Stimulated activated CD4-positive, alpha-beta T cell treated with anti-CD3 and anti-CD28 coated beads, TNF-alpha, amount 100 ng/mL, for 48 hours (primary cell): ENCODE data around the gene ZFP36L2.
"Not testable (repeated sequence)": the region's sequence is repeated elsewhere in the genome, so short reads cannot be mapped to it uniquely, and the experiment has no call there.

Experiments
- DNase-seq, 3 donors: peaks; one replicate each; pipeline ENCODE4 v3.0.0-alpha.2; 2020; ENCODE audit warnings: low read depth in 3 of 3

The ZFP36L2 gene

GRCh38 chr2:43209204-43209717, 17.1 kb downstream of the ZFP36L2 start:
- no peak for DNase-seq

DNA sequence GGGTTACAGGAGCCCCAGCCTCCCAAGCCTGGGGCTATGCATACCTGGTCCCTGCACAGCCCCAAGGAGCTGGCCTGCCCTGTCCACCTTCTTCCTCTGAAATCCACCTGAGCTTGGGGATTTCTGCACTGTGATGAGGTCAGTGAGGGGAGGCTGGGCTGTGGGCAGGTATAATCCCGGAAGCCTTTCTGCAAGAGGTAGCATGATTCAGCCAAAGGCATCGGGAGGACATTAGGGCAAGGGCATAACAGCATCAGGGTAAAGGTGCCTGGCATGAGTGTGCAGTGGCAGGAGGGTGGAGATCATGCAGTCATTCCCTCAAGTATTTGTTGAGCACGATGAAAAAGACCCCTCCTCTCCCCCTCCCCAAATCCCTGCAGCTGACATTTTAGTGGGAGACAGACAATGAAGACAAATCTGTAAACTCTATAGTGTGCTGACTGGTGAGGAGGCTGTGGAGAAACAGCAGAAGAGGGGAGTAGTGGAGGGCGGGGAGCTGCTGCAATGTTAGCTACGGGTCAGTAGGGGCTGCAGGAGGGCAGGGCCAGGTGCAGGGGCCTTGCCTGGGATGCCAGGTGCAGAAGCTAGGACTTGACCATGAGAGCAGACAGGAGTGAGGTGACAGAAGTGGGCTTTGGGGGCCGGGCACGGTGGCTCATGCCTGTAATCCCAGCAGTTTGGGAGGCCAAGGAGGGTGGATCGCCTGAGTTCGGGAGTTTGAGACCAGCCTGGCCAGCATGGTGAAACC, 18.7 kb downstream of the ZFP36L2 start:
- no peak for DNase-seq

DNA sequence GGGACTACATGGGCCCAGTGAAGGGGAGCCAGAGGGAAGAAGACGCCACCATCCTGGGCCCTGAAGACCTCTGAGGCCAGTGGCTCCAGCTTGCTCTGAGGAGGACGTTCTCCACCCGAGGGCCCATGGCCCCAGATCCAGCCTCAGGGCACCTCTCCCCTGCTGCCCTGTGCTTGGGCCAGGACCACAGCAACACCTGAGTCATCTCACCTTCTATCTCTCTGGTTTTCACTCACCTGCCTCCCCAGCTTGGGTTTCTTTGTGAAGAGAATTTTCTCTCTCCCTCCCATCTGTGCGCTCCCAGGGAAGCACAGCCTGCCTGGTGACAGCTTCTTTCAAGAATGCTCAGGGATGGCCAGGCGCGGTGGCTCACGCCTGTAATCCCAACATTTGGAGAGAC, 19.8 kb downstream of the ZFP36L2 start:
- no peak for DNase-seq

DNA sequence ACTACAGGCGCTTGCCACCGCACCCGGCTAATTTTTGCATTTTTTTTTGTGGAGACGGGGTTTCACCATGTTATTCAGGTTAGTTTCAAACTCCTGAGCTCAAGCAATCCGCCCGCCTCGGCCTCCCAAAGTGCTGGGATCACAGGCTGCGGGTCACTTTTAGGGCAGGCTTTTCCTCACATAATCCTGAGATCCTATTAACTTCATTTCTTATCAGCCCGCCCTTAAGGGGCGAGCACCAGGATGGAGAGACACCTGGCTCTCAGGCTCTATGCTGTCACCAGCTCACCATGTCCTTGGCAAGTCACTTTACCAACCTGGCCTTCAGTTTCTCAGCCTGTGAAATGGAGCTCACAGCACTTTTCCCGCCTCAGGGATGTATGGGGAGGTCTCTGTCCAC, 23.0 kb downstream of the ZFP36L2 start:
- DNase-seq = no peak

GRCh38 chr2:43202289-43202688, 24.1 kb downstream of the ZFP36L2 start:
- DNase-seq = no peak

DNA sequence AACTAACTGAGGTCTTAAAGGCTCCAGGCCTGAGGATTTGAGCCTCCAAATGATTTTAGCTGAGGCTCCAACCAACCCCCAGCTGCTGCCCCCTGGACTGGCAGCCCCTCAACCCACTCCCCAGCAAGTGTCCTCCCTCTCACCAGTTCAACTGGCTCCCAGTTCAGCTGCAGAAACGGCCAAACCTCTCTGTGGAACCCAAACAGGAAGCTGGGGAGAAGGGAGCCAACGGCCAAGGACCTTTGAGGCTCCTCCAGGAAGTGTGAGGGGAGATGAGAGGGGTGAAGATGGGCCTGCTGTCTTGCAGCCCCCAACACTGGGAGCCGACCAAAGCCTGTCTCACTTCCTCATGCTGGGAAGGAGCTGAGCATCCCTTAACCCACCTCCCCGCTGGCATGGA, 24.9 kb downstream of the ZFP36L2 start:
- no peak for DNase-seq

DNA sequence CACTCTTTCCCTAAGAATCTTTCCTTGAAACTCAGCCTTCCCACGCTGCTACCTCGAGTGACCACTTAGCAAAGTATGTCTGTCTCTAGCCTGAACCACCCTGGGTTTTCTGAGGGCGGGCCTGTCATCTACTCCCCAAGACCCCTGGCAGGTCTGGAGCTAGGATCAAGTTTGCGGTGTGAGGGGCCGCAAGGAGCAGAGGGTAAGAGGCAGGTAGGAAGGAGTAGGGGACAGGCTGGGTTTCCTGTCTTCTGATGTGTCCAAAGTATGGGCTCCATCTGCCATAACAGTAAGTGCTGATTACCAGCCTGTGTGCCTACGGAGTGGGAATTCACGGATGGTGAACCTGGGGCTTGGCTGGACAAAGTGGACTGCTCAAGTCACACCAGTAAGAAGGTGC, 25.4 kb downstream of the ZFP36L2 start:
- DNase-seq = no peak

DNA sequence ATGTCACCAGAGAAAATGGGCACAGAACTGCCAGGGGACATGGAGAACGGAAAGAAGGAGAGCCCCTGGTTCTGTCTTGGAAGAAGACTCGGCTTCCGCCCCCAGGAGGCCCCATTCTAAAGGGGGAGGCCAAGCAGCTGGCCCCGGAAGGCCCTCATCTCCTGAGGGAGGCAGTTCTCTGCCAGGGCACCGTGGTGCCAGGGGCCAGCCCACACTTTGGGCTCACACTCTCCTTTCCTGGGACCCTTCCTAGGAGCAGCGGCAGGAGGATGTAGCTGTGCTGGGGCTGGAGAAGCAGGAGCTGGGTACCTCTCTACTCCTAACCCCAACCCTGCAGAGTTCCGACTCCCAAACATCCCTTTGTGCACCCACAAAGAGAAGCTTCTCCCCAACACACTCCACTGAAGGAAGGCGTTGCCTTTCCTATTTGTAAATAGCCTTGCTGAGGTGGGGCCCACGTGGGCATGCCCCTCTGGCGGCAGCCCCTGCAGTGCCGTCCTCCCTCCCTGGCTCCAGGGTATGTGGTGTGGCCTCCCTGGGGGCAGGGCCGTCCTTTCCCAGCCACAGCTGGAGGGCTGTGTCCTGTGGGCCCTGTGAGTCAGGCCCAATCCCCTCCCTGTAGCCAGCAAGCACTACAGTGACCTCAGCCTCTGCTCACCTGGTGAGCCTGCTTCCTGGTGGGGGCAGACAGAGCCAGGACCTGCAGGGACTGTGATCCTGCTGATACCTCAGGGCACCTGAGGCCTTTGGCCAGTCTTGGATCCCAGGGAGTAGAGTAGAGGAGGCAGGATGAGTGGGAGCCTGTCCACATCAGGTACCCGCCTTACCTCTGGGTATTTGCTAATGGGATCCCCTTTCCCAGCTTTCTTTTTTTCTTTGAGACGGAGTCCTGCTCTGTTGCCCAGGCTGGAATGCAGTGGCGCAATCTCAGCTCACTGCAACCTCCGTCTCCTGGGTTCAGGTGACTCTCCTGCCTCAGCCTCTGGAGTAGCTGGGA, 26.6 kb downstream of the ZFP36L2 start:
- DNase-seq = no peak

DNA sequence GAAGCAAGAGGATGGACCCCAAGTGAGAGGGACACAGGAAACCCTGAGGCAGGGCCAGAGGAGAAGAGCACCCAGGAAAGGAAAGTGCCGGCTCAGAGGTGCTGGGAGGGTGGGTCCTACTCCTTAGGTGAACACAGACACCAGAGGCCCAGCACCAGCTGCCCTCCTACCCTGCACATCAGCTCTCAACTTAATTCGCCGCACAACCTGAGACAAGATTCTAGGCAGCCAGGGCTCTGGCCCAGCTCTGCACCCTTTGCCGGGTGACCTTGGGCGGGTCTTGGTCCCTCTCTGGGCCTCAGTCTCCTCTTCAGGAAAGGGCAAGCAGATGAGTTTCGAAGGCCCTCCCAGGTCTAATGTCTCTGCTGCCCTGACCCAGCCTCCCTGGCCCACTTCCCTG, 28.1 kb downstream of the ZFP36L2 start:
- DNase-seq = no peak

- DNase-seq = no peak
Observed at GRCh38 chr2:43197588-43197896, 28.9 kb downstream of the ZFP36L2 start.

- no peak for DNase-seq
Observed at GRCh38 chr2:43196768-43197587, 29.4 kb downstream of the ZFP36L2 start.

DNA sequence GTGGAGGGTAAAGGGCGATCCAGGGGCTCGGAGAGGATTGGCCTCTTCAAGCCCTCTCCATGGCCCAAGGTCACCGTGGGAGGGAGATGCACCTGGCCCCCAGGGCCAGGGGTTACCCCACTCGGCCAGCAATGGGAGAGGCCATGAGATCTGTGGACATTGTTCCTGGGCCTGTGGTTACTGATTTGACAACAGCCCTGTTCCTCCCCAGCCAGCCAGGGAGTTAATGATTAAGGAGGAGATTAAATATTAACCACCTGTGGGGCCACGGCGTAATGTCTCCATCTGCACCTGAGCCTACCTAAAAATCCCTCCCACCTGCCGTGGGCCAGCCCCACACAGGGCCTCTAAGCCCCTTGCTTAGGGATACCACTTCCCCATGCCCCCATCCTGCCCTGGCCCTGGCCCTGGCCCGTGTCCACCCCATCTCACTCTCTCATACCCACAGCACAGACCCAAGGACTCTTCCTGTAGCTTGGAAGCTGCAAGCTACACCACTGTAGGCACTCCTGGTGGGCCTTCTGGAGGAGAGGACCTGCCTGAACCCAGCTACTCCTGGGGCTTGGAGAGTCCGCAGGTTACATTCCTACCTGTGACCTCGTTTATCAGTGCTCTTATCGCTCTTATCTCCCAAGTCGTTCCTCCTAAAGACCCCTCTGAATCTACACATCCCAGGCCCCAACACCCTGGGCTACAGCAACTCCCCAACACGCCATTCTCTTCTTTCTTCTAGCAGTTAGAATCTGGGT, 32.1 kb downstream of the ZFP36L2 start:
- no peak for DNase-seq

GRCh38 chr2:43193652-43194120, 32.7 kb downstream of the ZFP36L2 start:
- no peak for DNase-seq

GRCh38 chr2:43192744-43193651, 33.4 kb downstream of the ZFP36L2 start:
- DNase-seq = no peak

DNA sequence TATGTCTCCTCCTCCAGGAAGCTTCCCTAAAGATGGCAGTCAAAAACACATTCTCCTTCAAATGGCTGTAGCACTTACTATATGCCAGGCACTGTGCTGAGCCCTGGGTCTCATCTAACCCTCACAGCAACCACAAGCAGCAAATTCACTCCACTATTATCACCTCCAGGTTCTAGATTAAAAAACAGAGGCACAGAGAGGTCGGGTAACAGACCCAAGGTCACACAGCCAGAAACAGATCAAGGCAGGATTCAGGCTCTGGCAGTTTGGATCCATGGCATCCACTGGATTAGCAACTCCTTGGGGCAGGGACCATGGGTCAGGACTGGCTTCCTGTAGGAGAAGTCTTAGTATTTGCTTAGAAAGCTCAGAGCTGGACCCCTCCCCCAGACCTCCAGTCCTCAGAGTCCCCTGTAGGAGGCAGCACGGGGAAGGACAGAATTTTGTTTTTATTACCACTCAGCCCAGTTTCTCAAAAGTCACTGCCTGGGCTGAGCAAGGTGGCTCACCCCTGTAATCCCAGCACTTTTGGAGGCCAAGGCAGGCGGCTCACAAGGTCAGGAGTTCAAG, 34.4 kb downstream of the ZFP36L2 start:
- DNase-seq = no peak

DNA sequence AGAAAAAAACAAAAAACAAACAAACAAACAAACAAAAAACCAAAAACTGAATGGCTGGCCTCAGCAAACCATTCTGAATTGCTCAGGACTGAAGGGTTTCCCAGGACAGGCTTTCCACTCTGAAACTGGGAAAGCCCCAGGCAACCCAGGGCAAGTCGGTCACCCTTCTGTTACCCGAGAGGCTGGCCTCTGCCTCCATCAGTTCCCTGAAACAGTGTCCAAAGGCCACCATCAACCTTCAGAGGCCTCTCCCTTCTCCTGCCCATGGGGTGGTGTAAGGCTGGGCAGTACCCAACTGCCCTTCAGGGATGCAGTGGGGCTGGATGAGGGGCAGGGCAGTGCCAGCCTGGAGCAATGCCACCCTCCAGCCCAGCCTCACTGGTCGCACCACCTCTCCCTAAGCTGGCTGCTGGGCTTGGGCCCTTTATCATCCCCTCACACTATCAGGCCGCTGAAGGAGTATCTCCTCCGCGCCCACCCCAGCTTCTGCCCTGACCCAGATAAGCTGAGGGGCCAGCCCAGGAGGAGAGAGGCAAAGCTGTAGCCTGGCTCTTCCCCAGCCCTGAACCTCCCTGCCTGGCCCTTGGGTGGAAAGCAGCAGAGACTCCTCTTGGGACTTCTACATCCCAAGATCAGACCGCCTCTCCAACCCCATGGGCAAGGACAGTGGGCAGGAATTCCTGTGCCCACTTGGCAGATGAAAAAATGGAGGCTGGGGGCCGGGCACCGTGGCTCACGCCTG, 35.9 kb downstream of the ZFP36L2 start:
- no peak for DNase-seq

DNA sequence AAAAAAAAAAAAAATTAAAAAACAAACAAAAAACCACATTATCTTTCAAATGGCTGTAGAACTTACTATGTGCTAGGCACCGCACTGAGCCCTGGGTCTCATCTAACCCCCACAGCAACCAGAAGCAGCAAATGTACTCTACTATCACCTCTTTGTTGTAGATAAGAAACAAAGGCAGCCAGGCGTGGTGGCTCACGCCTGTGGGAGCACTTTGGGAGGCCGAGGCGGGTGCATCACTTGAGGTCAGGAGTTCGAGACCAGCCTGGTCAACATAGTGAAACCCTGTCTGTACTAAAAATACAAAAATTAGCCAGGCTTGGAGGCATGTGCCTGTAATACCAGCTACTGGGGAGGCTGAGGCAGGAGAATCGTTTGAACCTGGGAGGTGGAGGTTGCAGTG, 36.5 kb downstream of the ZFP36L2 start:
- not testable (repeated sequence) for DNase-seq

DNA sequence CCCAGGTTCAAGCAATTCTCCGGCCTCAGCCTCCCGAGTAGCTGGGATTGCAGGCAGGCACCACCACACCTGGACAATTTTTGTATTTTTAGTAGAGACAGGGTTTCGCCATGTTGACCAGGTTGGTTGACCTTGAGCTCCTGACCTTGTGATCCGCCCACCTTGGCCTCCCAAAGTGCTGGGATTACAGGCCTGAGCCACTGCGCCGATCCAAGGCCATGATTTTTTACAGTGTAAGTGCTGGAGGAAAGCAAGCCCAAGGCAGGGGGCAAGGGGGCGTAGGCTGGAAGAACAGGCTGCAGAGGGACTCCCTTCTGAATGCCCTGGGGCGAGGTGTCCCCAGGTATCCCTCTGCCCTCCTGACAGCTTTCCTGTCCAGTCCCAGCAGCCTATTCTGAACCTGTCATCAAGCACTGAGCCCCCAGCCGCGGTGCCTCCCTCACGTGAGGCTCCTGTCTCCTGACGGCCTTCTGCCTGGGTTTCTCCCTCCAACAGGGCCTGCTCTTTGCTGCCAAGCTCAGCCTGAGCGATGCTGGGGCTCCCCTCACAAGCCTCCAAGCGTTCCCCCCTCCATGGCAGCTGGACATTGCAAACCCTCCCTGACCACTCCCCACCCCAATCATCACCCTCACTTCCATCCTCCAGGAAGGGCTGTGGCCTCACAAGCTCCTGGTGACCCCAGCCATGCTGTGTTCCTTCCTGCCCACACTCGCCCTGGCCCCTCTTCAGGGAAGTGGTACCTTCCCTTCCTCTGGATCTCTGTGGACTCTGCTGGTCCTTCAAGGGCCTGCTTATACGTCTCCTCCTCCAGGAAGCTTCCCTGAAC, 37.6 kb downstream of the ZFP36L2 start:
- DNase-seq = no peak
